Measurements from ENCODE around the gene BAZ1B.
"Not testable (repeated sequence)": the region's sequence is repeated elsewhere in the genome, so short reads cannot be mapped to it uniquely, and the experiment has no call there.

BAZ1B gene

DNA sequence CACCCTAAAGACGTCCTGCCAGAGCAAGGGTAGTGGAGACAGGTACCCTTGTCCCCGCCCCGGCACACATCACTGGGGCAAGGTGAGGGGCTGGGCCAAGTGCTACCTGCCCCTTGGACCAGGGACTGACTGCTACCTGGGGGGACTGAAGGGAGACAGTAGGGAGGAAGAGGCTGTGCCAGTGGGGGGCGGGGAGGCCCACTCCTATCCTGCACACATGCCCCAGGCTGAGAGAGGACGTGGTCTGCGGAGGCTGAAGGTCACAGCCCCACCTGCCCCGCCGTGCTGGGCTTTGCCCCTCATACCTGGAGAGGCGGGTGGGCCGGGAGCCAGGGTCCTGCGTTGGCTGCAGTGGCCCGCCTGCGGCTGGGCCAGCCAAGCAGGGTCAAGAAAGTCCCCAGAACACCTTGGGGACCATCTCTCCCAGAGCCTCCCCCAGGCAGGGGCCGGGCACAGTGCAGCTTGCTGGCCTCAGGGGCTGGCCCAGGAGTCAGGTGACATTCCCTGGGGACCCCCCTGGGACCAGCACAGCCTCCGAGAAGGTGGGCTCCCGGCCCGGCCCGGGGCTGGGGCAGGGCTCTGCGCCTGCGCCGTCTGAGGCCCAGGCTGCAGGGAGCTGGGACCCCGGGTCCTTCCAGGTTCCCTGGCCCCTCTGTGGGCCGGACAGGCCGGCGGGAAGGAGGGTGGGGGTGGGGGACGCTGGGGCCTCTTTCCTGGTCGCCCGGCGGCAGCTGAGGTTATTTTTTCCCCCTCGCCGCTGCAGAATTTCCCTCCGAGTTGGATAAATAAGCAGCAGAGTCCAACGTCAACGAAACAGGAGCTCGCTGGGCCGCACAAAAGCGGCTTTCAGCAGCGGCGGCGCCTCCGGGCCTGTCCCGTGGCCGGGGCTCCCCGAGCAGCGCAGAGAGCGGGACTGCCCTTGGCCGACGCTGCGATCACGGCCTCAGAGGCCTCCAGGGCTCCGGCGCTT, 98.3 kb downstream of the BAZ1B start:
- TF ChIP-seq EZH2phosphoT487 (IDR thresholded peaks at IDR 0.05; ENCODE audit: borderline replicate concordance, low read length): no peak
- TF ChIP-seq, protein P1, sequence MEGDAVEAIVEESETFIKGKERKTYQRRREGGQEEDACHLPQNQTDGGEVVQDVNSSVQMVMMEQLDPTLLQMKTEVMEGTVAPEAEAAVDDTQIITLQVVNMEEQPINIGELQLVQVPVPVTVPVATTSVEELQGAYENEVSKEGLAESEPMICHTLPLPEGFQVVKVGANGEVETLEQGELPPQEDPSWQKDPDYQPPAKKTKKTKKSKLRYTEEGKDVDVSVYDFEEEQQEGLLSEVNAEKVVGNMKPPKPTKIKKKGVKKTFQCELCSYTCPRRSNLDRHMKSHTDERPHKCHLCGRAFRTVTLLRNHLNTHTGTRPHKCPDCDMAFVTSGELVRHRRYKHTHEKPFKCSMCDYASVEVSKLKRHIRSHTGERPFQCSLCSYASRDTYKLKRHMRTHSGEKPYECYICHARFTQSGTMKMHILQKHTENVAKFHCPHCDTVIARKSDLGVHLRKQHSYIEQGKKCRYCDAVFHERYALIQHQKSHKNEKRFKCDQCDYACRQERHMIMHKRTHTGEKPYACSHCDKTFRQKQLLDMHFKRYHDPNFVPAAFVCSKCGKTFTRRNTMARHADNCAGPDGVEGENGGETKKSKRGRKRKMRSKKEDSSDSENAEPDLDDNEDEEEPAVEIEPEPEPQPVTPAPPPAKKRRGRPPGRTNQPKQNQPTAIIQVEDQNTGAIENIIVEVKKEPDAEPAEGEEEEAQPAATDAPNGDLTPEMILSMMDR (IDR thresholded peaks at IDR 0.05; ENCODE audit: low read depth, low read length, poor library complexity, severe bottlenecking): no peak
- Histone ChIP-seq H3K27ac (ENCODE audit: low read depth, low read length) (no peak overlapping the region), H3K9me2 (replicated peaks; ENCODE audit: control insufficient read depth, low read length) (no peaks in the 10 kb centered on the region), H3K4me2 (ENCODE audit: low read length) (peak overlapping the region; percentile 43; the same call in 1 of the 2 replicates), H3K4me1 (ENCODE audit: control insufficient read depth, low read length) (peaks cover 7% of the 10 kb centered on the region), H3K27me3 (ENCODE audit: control insufficient read depth, low read length) (peaks cover 28% of the 10 kb centered on the region), H3K4me3 (ENCODE audit: low read length) (no peak overlapping the region; the same call in 1 of the 2 replicates), H3K36me3 (ENCODE audit: control insufficient read depth, low read length) (no peaks in the 10 kb centered on the region), H3K79me2 (ENCODE audit: control insufficient read depth, low read length) (no peaks in the 10 kb centered on the region), H4K20me1 (ENCODE audit: control insufficient read depth, insufficient read depth, low read depth, low read length) (no peaks in the 10 kb centered on the region), H3K9me3 (ENCODE audit: control insufficient read depth, insufficient read depth, low read length) (no peaks in the 10 kb centered on the region), H3F3A (ENCODE audit: control insufficient read depth, insufficient read depth) (no peaks in the 10 kb centered on the region)

DNA sequence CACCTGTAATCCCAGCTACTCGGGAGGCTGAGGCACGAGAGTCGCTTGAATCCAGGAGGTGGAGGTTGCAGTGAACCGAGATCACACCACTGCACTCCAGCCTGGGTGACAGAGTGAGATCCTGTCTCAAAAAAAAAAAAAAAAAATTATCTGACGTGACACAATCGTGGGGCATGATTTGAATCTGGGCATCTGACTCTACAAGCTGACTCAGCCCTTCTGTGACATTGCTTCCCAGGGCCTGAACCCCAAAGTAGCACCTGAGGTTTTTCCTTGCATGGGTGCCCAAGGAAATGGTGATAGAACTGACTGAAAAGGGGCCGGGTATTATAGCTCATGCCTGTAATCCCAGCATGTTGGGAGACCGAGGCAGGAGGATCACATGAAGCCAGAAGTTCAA, 101.5 kb downstream of the BAZ1B start:
- H3K9me3 ChIP-seq (ENCODE audit: control insufficient read depth, insufficient read depth, low read length); H4K20me1 ChIP-seq (ENCODE audit: control insufficient read depth, insufficient read depth, low read depth, low read length); H3K27ac ChIP-seq (ENCODE audit: low read depth, low read length); H3K9me2 ChIP-seq (replicated peaks; ENCODE audit: control insufficient read depth, low read length); H3K4me2 ChIP-seq (ENCODE audit: low read length); H3K4me3 ChIP-seq (ENCODE audit: low read length); H3F3A ChIP-seq (ENCODE audit: control insufficient read depth, insufficient read depth); H3K36me3 ChIP-seq (ENCODE audit: control insufficient read depth, low read length); H3K79me2 ChIP-seq (ENCODE audit: control insufficient read depth, low read length): not testable (repeated sequence)
- H3K27me3 ChIP-seq (ENCODE audit: control insufficient read depth, low read length): peaks cover 27% of the 10 kb centered on the region
- peaks cover 16% of the 10 kb centered on the region for H3K4me1 ChIP-seq (ENCODE audit: control insufficient read depth, low read length)

DNA sequence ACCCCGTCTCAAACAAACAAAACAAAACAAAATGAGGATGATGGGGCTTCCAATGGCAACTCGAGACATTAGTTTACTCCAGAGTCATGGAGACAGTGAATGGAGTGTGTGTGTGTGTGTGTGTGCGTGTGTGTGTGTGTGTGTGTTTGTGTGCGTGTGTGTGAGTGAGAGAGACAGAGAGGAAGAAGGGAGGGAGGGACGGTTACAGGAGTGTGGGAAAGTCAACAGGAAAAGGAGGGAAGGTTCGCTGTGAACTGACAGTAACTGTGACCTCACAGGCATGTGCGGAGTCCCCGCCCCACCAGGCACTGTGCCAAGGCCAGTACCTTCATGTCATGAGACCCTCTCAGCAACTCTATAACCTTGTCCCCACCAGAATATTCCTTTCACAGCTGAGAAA, 102.1 kb downstream of the BAZ1B start:
- H4K20me1 ChIP-seq (ENCODE audit: control insufficient read depth, insufficient read depth, low read depth, low read length); H3K4me2 ChIP-seq (ENCODE audit: low read length); H3K9me2 ChIP-seq (replicated peaks; ENCODE audit: control insufficient read depth, low read length); H3K27ac ChIP-seq (ENCODE audit: low read depth, low read length); H3F3A ChIP-seq (ENCODE audit: control insufficient read depth, insufficient read depth); H3K79me2 ChIP-seq (ENCODE audit: control insufficient read depth, low read length); H3K4me3 ChIP-seq (ENCODE audit: low read length); H3K36me3 ChIP-seq (ENCODE audit: control insufficient read depth, low read length); H3K9me3 ChIP-seq (ENCODE audit: control insufficient read depth, insufficient read depth, low read length): not testable (repeated sequence)
- Histone ChIP-seq H3K27me3 (ENCODE audit: control insufficient read depth, low read length) (peaks cover 23% of the 10 kb centered on the region), H3K4me1 (ENCODE audit: control insufficient read depth, low read length) (peaks cover 16% of the 10 kb centered on the region)

DNA sequence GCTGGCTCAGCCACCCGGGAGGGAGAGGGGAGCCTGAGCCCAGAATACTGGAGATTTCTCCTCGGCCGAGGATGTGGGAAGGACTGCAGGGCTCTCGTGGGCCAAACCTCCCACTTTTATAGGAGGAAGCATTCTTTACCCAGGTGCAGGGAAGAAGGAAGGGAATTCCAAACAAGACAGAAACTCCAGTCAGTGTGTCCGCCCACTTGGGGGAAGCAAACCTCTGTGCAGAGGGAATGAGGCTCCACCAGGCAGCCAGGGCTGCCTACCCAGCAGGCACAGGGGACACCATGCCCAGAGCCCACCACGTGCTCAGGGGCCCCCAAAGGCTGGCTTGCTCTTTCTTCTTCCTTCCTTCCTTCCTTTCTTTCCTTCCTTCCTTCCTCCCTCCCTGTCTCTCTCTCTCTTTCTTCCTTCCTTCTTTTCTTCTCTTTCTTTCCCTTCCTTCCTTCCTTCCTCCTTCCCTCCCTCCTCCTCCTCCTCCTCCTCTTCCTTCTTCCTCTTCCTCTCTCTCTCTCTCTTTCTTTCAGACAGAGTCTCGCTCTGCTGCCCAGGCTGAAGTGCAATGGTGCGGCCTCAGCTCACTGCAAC, 103.9 kb downstream of the BAZ1B start:
- Histone ChIP-seq H3K27ac (ENCODE audit: low read depth, low read length) (no peak overlapping the region), H3K4me3 (ENCODE audit: low read length) (no peak overlapping the region), H3F3A (ENCODE audit: control insufficient read depth, insufficient read depth) (no peaks in the 10 kb centered on the region), H3K36me3 (ENCODE audit: control insufficient read depth, low read length) (no peaks in the 10 kb centered on the region), H3K79me2 (ENCODE audit: control insufficient read depth, low read length) (no peaks in the 10 kb centered on the region), H3K4me1 (ENCODE audit: control insufficient read depth, low read length) (peaks cover 9% of the 10 kb centered on the region), H4K20me1 (ENCODE audit: control insufficient read depth, insufficient read depth, low read depth, low read length) (no peaks in the 10 kb centered on the region), H3K9me2 (replicated peaks; ENCODE audit: control insufficient read depth, low read length) (no peaks in the 10 kb centered on the region), H3K9me3 (ENCODE audit: control insufficient read depth, insufficient read depth, low read length) (no peaks in the 10 kb centered on the region), H3K27me3 (ENCODE audit: control insufficient read depth, low read length) (peaks cover 6% of the 10 kb centered on the region; the same call in 1 of the 2 replicates), H3K4me2 (ENCODE audit: low read length) (peak overlapping the region; percentile 26; the same call in 1 of the 2 replicates)
- TF ChIP-seq, protein P1 (IDR thresholded peaks at IDR 0.05; ENCODE audit: low read depth, low read length, poor library complexity, severe bottlenecking): no peak
- no peak for TF ChIP-seq EZH2phosphoT487 (IDR thresholded peaks at IDR 0.05; ENCODE audit: borderline replicate concordance, low read length)

DNA sequence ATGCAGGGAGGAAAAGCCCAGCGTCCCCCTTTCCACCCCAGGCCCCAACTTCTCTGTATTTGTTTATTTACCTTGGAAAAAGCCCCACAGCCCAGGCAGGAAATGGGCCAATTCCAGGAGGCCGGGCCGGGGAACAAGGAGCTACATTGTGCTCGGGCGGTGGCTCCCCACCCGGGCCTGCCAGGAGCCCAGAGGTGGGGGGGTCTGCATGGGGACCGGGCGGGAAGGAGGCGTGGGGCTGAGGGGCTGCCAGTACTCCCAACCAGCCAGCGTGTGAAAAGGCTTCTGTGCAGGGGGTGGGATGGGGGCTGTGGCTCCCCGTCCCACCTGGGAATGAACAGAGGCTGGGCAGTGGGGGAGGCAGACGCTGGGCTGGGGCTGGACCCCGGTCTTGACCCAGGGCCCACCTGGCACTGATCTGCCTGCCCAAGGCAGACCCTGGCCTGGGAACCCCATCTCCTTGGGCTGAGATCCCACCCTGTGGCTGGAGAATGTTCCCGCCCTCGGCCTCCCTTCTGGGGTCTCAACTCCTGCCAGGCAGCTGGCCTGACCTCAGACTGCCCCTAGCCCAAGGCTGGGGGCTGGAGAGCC, 111.5 kb downstream of the BAZ1B start:
- not testable (repeated sequence) for H3K4me1 ChIP-seq (ENCODE audit: control insufficient read depth, low read length); H3K9me3 ChIP-seq (ENCODE audit: control insufficient read depth, insufficient read depth, low read length); H3K4me3 ChIP-seq (ENCODE audit: low read length); H3K27ac ChIP-seq (ENCODE audit: low read depth, low read length); H3K79me2 ChIP-seq (ENCODE audit: control insufficient read depth, low read length); H3K4me2 ChIP-seq (ENCODE audit: low read length); H3K36me3 ChIP-seq (ENCODE audit: control insufficient read depth, low read length); H4K20me1 ChIP-seq (ENCODE audit: control insufficient read depth, insufficient read depth, low read depth, low read length); H3K27me3 ChIP-seq (ENCODE audit: control insufficient read depth, low read length); H3F3A ChIP-seq (ENCODE audit: control insufficient read depth, insufficient read depth); H3K9me2 ChIP-seq (replicated peaks; ENCODE audit: control insufficient read depth, low read length)

DNA sequence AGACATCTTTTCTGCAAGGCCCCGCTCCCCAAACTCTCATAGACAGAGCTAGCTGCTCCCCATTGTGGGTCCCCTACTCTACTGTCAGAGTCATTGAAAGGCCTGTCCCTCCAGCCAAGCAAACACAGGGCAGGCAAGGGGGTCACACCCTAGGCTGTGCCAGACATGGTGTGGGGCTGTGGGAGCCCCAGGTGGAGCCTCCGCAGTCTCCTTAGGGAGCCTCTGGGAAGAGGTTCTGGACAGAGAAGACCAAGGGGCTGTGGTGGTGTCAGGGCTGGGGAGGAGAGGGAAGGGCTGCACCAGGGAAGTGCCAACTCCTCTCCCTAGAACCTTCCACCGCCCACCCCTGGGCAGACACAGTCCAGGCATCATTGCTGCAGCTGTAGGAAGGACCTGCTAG, 117.2 kb downstream of the BAZ1B start:
- H4K20me1 ChIP-seq (ENCODE audit: control insufficient read depth, insufficient read depth, low read depth, low read length); H3K36me3 ChIP-seq (ENCODE audit: control insufficient read depth, low read length); H3K4me2 ChIP-seq (ENCODE audit: low read length); H3K79me2 ChIP-seq (ENCODE audit: control insufficient read depth, low read length); H3F3A ChIP-seq (ENCODE audit: control insufficient read depth, insufficient read depth); H3K4me3 ChIP-seq (ENCODE audit: low read length); H3K4me1 ChIP-seq (ENCODE audit: control insufficient read depth, low read length); H3K27me3 ChIP-seq (ENCODE audit: control insufficient read depth, low read length); H3K9me3 ChIP-seq (ENCODE audit: control insufficient read depth, insufficient read depth, low read length); H3K27ac ChIP-seq (ENCODE audit: low read depth, low read length); H3K9me2 ChIP-seq (replicated peaks; ENCODE audit: control insufficient read depth, low read length): not testable (repeated sequence)
